ENCODE measurements around the gene LDLRAP1. TPM values are rescaled to one million over a fixed set of nuclear protein-coding genes. Genes with fewer than 3 reads are reported as not detected.

The LDLRAP1 gene
- total RNA-seq, 1 donor from 2014 or later: 8.0 TPM

GRCh38 chr1:25530186-25531081, 13.0 kb upstream of the LDLRAP1 start:
- H3K4me2 ChIP-seq (ENCODE audit: low read length): no peak overlapping the region

GRCh38 chr1:25531082-25531461, 12.3 kb upstream of the LDLRAP1 start:
- no peak overlapping the region for H3K4me3 ChIP-seq (ENCODE audit: insufficient read depth, low read depth, low read length)
- H3K4me2 ChIP-seq (ENCODE audit: low read length): no peak overlapping the region
- FAIRE-seq (no peak), DNase-seq (ENCODE audit: low read depth) (no peak)
- H2AFZ ChIP-seq (ENCODE audit: low read depth, low read length): no peak overlapping the region
- Mint-ChIP-seq H3K36me3 (ENCODE audit: low read depth, unreplicated experiment) (no peaks in the 10 kb centered on the region), H3K9me3 (ENCODE audit: unreplicated experiment) (no peaks in the 10 kb centered on the region), H3K27me3 (ENCODE audit: low read depth, unreplicated experiment) (peaks cover 11% of the 10 kb centered on the region), H3K4me3 (ENCODE audit: unreplicated experiment) (no peak overlapping the region), H3K27ac (ENCODE audit: unreplicated experiment) (no peak overlapping the region), H3K4me1 (ENCODE audit: low read depth, unreplicated experiment) (peaks cover 4% of the 10 kb centered on the region)
- no peak for TF ChIP-seq CTCF (IDR thresholded peaks at IDR 0.05; ENCODE audit: insufficient read depth, low read depth, low read length)
- TF ChIP-seq EZH2 (IDR thresholded peaks at IDR 0.05; ENCODE audit: insufficient read depth, low read length): no peak
- H3K79me2 ChIP-seq (ENCODE audit: insufficient read depth, low read length): no peaks in the 10 kb centered on the region
- no peaks in the 10 kb centered on the region for H3K36me3 ChIP-seq (ENCODE audit: insufficient read depth, low read length)
- no peaks in the 10 kb centered on the region for H3K27me3 ChIP-seq (ENCODE audit: insufficient read depth, low read length)
- H3K27ac ChIP-seq (ENCODE audit: low read depth, low read length): no peak overlapping the region
- no peak overlapping the region for H3K9ac ChIP-seq (ENCODE audit: low read length)
- no peaks in the 10 kb centered on the region for H3K9me3 ChIP-seq (ENCODE audit: insufficient read depth, low read depth, low read length)
- H3K4me1 ChIP-seq (ENCODE audit: insufficient read depth, low read length): peaks cover 4% of the 10 kb centered on the region
- no peaks in the 10 kb centered on the region for H4K20me1 ChIP-seq (ENCODE audit: insufficient read depth, low read length)

More at GRCh38 chr1:25530186-25531081, 13.0 kb upstream of the LDLRAP1 start:
- TF ChIP-seq EZH2 (IDR thresholded peaks at IDR 0.05; ENCODE audit: insufficient read depth, low read length): no peak
- TF ChIP-seq CTCF (IDR thresholded peaks at IDR 0.05; ENCODE audit: insufficient read depth, low read depth, low read length): no peak
- no peaks in the 10 kb centered on the region for H3K36me3 Mint-ChIP-seq (ENCODE audit: low read depth, unreplicated experiment)
- H3K27ac ChIP-seq (ENCODE audit: low read depth, low read length): no peak overlapping the region
- H3K36me3 ChIP-seq (ENCODE audit: insufficient read depth, low read length): no peaks in the 10 kb centered on the region
- H3K9me3 ChIP-seq (ENCODE audit: insufficient read depth, low read depth, low read length): no peaks in the 10 kb centered on the region
- peaks cover 1% of the 10 kb centered on the region for H3K9me3 Mint-ChIP-seq (ENCODE audit: unreplicated experiment)
- no peaks in the 10 kb centered on the region for H3K27me3 ChIP-seq (ENCODE audit: insufficient read depth, low read length)
- H3K4me3 ChIP-seq (ENCODE audit: insufficient read depth, low read depth, low read length): no peak overlapping the region
- no peak overlapping the region for H3K9ac ChIP-seq (ENCODE audit: low read length)
- no peaks in the 10 kb centered on the region for H4K20me1 ChIP-seq (ENCODE audit: insufficient read depth, low read length)
- no peak for DNase-seq (ENCODE audit: low read depth)
- H2AFZ ChIP-seq (ENCODE audit: low read depth, low read length): no peak overlapping the region
- no peak for FAIRE-seq
- no peaks in the 10 kb centered on the region for H3K79me2 ChIP-seq (ENCODE audit: insufficient read depth, low read length)
- peaks cover 4% of the 10 kb centered on the region for H3K4me1 Mint-ChIP-seq (ENCODE audit: low read depth, unreplicated experiment)
- H3K4me1 ChIP-seq (ENCODE audit: insufficient read depth, low read length): peaks cover 4% of the 10 kb centered on the region
- no peak overlapping the region for H3K4me3 Mint-ChIP-seq (ENCODE audit: unreplicated experiment)
- no peak overlapping the region for H3K27ac Mint-ChIP-seq (ENCODE audit: unreplicated experiment)
- H3K27me3 Mint-ChIP-seq (ENCODE audit: low read depth, unreplicated experiment): peaks cover 7% of the 10 kb centered on the region

- no peak overlapping the region for H3K4me3 Mint-ChIP-seq (ENCODE audit: unreplicated experiment)
- Histone ChIP-seq H4K20me1 (ENCODE audit: insufficient read depth, low read length) (no peaks in the 10 kb centered on the region), H3K27me3 (ENCODE audit: insufficient read depth, low read length) (peaks cover 11% of the 10 kb centered on the region), H3K4me2 (ENCODE audit: low read length) (no peak overlapping the region), H3K9me3 (ENCODE audit: insufficient read depth, low read depth, low read length) (no peaks in the 10 kb centered on the region), H3K79me2 (ENCODE audit: insufficient read depth, low read length) (no peaks in the 10 kb centered on the region), H3K4me1 (ENCODE audit: insufficient read depth, low read length) (peaks cover 4% of the 10 kb centered on the region), H3K27ac (ENCODE audit: low read depth, low read length) (no peak overlapping the region), H3K36me3 (ENCODE audit: insufficient read depth, low read length) (no peaks in the 10 kb centered on the region), H2AFZ (ENCODE audit: low read depth, low read length) (peak overlapping the region; percentile 36), H3K4me3 (ENCODE audit: insufficient read depth, low read depth, low read length) (no peak overlapping the region), H3K9ac (ENCODE audit: low read length) (no peak overlapping the region)
- FAIRE-seq (no peak), DNase-seq (ENCODE audit: low read depth) (no peak)
- H3K27me3 Mint-ChIP-seq (ENCODE audit: low read depth, unreplicated experiment): peaks cover 23% of the 10 kb centered on the region
- no peak overlapping the region for H3K27ac Mint-ChIP-seq (ENCODE audit: unreplicated experiment)
- no peak for TF ChIP-seq EZH2 (IDR thresholded peaks at IDR 0.05; ENCODE audit: insufficient read depth, low read length)
- TF ChIP-seq CTCF (IDR thresholded peaks at IDR 0.05; ENCODE audit: insufficient read depth, low read depth, low read length): no peak
- H3K4me1 Mint-ChIP-seq (ENCODE audit: low read depth, unreplicated experiment): peaks cover 4% of the 10 kb centered on the region
- H3K9me3 Mint-ChIP-seq (ENCODE audit: unreplicated experiment): no peaks in the 10 kb centered on the region
- no peaks in the 10 kb centered on the region for H3K36me3 Mint-ChIP-seq (ENCODE audit: low read depth, unreplicated experiment)
Observed at GRCh38 chr1:25532970-25533369, 10.4 kb upstream of the LDLRAP1 start.

All from astrocyte (in vitro differentiated cells and primary cell).